Activated naive CD8-positive, alpha-beta T cell treated with anti-CD3 and anti-CD28 coated beads, Interleukin-2, amount 10 ng/mL, durations not matched to agents 7 days and 5 days (primary cell): Measurements from ENCODE around the gene SLC37A4. TPM values are rescaled to one million over a fixed set of nuclear protein-coding genes. Genes with fewer than 3 reads are reported as not detected.
"Not testable (repeated sequence)": the region's sequence is repeated elsewhere in the genome, so short reads cannot be mapped to it uniquely, and the experiment has no call there.

Experiments
- ATAC-seq: fragments of 150-1000 bp; cut with Tn5 transposase; one replicate; pipeline ENCODE4 v1.10.0; 2021; ENCODE audit warnings: low read depth, moderate library complexity
- POLR2A ChIA-PET: fragments of 350-600 bp; sonication (Branson Sonifier 250); formaldehyde crosslinking; loops from one replicate; lab custom pipeline; 2021; ENCODE audit warnings: antibody characterized with exemption; lab: Charles Lee
- DNase-seq: peaks from one replicate; pipeline ENCODE4 v3.0.0; 2021
- H3K27ac Mint-ChIP-seq: one replicate; pipeline ENCODE4 v1.8.0; 2022; ENCODE audit warnings: mild to moderate bottlenecking, mixed read lengths
- H3K27me3 Mint-ChIP-seq: one replicate; pipeline ENCODE4 v1.8.0; 2022; ENCODE audit warnings: mild to moderate bottlenecking, moderate library complexity, mixed read lengths
- H3K36me3 Mint-ChIP-seq: one replicate; pipeline ENCODE4 v1.8.0; 2021; ENCODE audit warnings: mild to moderate bottlenecking, mixed read lengths
- H3K4me1 Mint-ChIP-seq: one replicate; pipeline ENCODE4 v1.8.0; 2021; ENCODE audit warnings: mixed read lengths
- H3K4me3 Mint-ChIP-seq: one replicate; pipeline ENCODE4 v1.8.0; 2022; ENCODE audit warnings: mild to moderate bottlenecking, moderate library complexity, mixed read lengths
- H3K9me3 Mint-ChIP-seq: one replicate; pipeline ENCODE4 v1.8.0; 2021; ENCODE audit warnings: mixed read lengths
- total RNA-seq, 2 experiments: library from RNA; stranded (reverse); gene quantifications; one replicate each; pipeline ENCODE4 v1.2.3, GENCODE V29; 2021

Gene SLC37A4
- total RNA-seq, 2 experiments from 2014 or later, result 20.3 to 23.9 TPM

DNA sequence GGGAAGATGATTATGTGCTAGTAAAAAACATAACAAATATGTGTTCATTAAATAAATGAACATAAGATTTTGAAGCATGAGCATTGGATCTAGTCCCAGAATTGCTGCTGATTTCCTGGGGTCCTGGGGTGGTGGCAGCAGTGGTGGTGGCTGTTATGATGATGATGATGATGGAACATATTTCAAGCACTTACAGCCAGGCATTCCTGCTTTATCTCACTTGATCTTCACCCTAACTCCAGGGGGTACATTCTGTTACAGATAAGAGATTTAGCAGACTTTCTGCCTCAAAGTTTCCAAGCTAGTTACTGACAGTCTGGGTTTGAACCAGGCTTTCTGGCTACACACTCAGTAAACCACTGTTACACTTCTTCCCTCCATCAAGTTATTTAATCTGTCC lies 6.9 kb downstream of the SLC37A4 start:
- ATAC-seq, result no peak

DNA sequence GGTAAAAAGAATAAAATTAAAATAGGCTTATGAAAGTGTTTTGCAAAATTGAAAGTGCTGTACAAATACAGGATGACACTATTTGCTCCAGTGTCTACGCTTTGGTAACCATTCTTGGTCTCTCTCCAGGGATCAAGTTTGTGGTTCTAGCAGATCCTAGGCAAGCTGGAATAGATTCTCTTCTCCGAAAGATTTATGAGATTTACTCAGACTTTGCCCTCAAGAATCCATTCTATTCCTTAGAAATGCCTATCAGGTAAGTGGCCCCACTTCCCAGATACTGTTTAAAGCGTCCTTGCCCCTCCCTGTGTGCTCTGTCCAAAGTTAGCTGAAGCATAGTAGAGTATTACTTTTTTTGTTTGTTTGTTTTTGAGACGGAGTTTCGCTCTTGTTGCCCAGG lies 9.0 kb downstream of the SLC37A4 start:
- ATAC-seq (no peak), DNase-seq (no peak)
- Mint-ChIP-seq H3K4me3 (no peak overlapping the region), H3K36me3 (peaks cover 33% of the 10 kb centered on the region), H3K9me3 (no peaks in the 10 kb centered on the region), H3K27ac (no peak overlapping the region), H3K27me3 (no peaks in the 10 kb centered on the region), H3K4me1 (peaks cover 31% of the 10 kb centered on the region)
- POLR2A ChIA-PET, result interaction anchor here (0.6 kb wide), 1 partner anchor 62 kb away, joined by 3 read pairs; no protein-coding TSS in a partner anchor

More for the DNA sequence above, 6.9 kb downstream of the SLC37A4 start:
- Mint-ChIP-seq H3K4me1 (peaks cover 35% of the 10 kb centered on the region), H3K27me3 (no peaks in the 10 kb centered on the region), H3K9me3 (no peaks in the 10 kb centered on the region), H3K27ac (peak overlapping the region; percentile 44), H3K4me3 (no peak overlapping the region), H3K36me3 (peaks cover 27% of the 10 kb centered on the region)
- POLR2A ChIA-PET, result interaction anchor here (1.2 to 1.9 kb wide), 2 partner anchors 8 to 44 kb away, joined by 4 read pairs; partner anchors contain the start of gene VPS11
- DNase-seq, result no peak

GRCh38 chr11:119019996-119020395 lies 10.7 kb downstream of the SLC37A4 start:
- ATAC-seq (no peak), DNase-seq (no peak)
- peaks cover 36% of the 10 kb centered on the region for H3K36me3 Mint-ChIP-seq
- no peaks in the 10 kb centered on the region for H3K9me3 Mint-ChIP-seq
- H3K27me3 Mint-ChIP-seq, result no peaks in the 10 kb centered on the region
- POLR2A ChIA-PET, result interaction anchor here (1.8 to 3.9 kb wide), 3 partner anchors 23 to 228 kb away, joined by 4 to 34 read pairs (median 9); partner anchors contain the start of genes CENATAC and HYOU1
- peak overlapping the region; percentile 99 for H3K4me3 Mint-ChIP-seq
- H3K27ac Mint-ChIP-seq, result peak overlapping the region; percentile 100
- H3K4me1 Mint-ChIP-seq, result peaks cover 38% of the 10 kb centered on the region

- Mint-ChIP-seq H3K9me3 (no peaks in the 10 kb centered on the region), H3K4me1 (peaks cover 26% of the 10 kb centered on the region), H3K27ac (peak within 1 kb of the TSS; percentile 100), H3K36me3 (peaks cover 39% of the 10 kb centered on the region), H3K27me3 (no peaks in the 10 kb centered on the region), H3K4me3 (peak within 1 kb of the TSS; percentile 99)
- ATAC-seq (peak; percentile 92), DNase-seq (peak; percentile 91)
- POLR2A ChIA-PET, result interaction anchor here (0.5 to 3.9 kb wide), 23 partner anchors 8 to 582 kb away, joined by 3 to 34 read pairs (median 4); partner anchors contain the start of genes CBL, CENATAC, DDX6 and DPAGT1
Observed at GRCh38 chr11:119018074-119018938, 12.4 kb downstream of the SLC37A4 start, which contains the start of the genes RPS25 and TRAPPC4. Gene RPS25, minus strand, starts transcription at chr11:119018343. Its CDS starts 59 bp downstream, at chr11:119018284. Gene TRAPPC4, plus strand, starts transcription at chr11:119018766. Its CDS starts 30 bp downstream, at chr11:119018796.

DNA sequence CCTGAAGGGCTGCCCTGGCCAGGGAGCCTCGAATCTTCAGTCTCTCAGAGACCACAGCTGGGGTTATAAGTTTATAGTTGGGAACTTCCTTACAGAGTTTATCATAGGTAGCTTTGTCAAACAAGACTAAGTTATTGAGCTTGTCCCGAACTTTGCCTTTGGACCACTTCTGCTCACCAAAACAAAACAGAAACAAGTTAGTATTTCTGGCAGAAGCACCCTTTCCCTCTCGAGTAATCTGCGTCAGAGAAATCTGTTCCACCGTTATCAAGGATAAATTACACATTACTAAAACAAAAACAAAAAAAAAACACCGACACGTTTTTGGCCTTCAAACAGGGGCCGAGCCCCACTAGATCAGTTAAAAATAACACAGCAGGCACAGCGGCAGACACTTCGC lies 13.3 kb downstream of the SLC37A4 start:
- POLR2A ChIA-PET, result interaction anchor here (0.9 to 3.9 kb wide), 5 partner anchors 8 to 89 kb away, joined by 3 to 34 read pairs (median 5); partner anchors contain the start of genes CENATAC and SLC37A4
- Mint-ChIP-seq H3K27ac (peak overlapping the region; percentile 100), H3K36me3 (peaks cover 43% of the 10 kb centered on the region), H3K4me1 (peaks cover 29% of the 10 kb centered on the region), H3K4me3 (peak overlapping the region; percentile 99)
- not testable (repeated sequence) for H3K27me3 Mint-ChIP-seq, DNase-seq, H3K9me3 Mint-ChIP-seq, ATAC-seq

- Mint-ChIP-seq H3K4me1 (peaks cover 28% of the 10 kb centered on the region), H3K36me3 (peaks cover 41% of the 10 kb centered on the region), H3K4me3 (peak overlapping the region; percentile 99), H3K27me3 (no peaks in the 10 kb centered on the region), H3K9me3 (no peaks in the 10 kb centered on the region), H3K27ac (no peak overlapping the region)
- ATAC-seq (no peak), DNase-seq (no peak)
- POLR2A ChIA-PET, result interaction anchor here (0.8 to 1.3 kb wide), 5 partner anchors 8 to 86 kb away, joined by 3 to 7 read pairs (median 4); partner anchors contain the start of genes CENATAC and VPS11
Observed at GRCh38 chr11:119016216-119017009, 14.3 kb downstream of the SLC37A4 start.

- DNase-seq (no peak), ATAC-seq (no peak)
- H3K9me3 Mint-ChIP-seq, result no peaks in the 10 kb centered on the region
- no peaks in the 10 kb centered on the region for H3K27me3 Mint-ChIP-seq
- POLR2A ChIA-PET, result interaction anchor here (0.6 to 1.3 kb wide), 8 partner anchors 9 to 310 kb away, joined by 3 to 7 read pairs (median 3); partner anchors contain the start of genes CENATAC and VPS11
- H3K36me3 Mint-ChIP-seq, result peaks cover 41% of the 10 kb centered on the region
- peak overlapping the region; percentile 22 for H3K4me3 Mint-ChIP-seq
- H3K4me1 Mint-ChIP-seq, result peaks cover 27% of the 10 kb centered on the region
- H3K27ac Mint-ChIP-seq, result no peak overlapping the region
Observed at GRCh38 chr11:119015054-119015611, 15.5 kb downstream of the SLC37A4 start.

GRCh38 chr11:119014209-119014924 lies 16.3 kb downstream of the SLC37A4 start:
- DNase-seq, result no peak
- POLR2A ChIA-PET, result interaction anchor here (0.7 kb wide), 1 partner anchor 16 kb away, joined by 3 read pairs; no protein-coding TSS in a partner anchor
- Mint-ChIP-seq H3K27me3 (no peaks in the 10 kb centered on the region), H3K9me3 (no peaks in the 10 kb centered on the region), H3K4me3 (no peak overlapping the region), H3K36me3 (peaks cover 38% of the 10 kb centered on the region), H3K27ac (no peak overlapping the region), H3K4me1 (peaks cover 21% of the 10 kb centered on the region)
- ATAC-seq, result no peak

DNA sequence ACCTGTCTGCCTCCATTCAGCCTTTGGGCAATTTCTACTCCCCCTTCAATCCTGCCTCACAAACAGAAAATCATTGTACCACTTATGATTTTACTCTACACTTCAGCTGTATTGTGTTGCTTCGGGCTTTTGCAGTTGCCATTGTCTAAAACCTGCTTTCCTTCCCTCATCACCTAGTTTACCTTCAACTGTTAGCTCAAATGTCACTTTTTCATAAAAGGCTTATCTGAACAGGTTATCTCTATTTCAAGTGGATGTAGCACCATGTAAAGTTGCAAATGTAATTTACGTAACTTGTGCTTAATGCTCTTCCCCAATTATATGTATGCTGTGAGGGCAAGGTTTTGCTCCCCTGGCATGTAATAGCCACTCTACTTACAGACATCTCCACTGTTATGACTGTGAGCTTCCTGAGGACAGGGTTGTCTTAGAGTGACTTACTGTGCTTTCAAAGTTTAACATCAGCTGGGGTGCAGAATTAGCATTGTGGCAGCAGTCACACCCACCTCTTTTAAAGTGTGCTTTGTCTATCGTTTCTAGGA lies 18.0 kb downstream of the SLC37A4 start:
- Mint-ChIP-seq H3K4me3 (no peak overlapping the region), H3K9me3 (no peaks in the 10 kb centered on the region), H3K4me1 (peaks cover 19% of the 10 kb centered on the region), H3K27me3 (no peaks in the 10 kb centered on the region), H3K27ac (peak overlapping the region; percentile 76), H3K36me3 (peaks cover 35% of the 10 kb centered on the region)
- ATAC-seq, result no peak
- POLR2A ChIA-PET, result interaction anchor here (1.2 kb wide), 1 partner anchor 18 kb away, joined by 4 read pairs; the partner anchor contains the start of gene SLC37A4
- no peak for DNase-seq

DNA sequence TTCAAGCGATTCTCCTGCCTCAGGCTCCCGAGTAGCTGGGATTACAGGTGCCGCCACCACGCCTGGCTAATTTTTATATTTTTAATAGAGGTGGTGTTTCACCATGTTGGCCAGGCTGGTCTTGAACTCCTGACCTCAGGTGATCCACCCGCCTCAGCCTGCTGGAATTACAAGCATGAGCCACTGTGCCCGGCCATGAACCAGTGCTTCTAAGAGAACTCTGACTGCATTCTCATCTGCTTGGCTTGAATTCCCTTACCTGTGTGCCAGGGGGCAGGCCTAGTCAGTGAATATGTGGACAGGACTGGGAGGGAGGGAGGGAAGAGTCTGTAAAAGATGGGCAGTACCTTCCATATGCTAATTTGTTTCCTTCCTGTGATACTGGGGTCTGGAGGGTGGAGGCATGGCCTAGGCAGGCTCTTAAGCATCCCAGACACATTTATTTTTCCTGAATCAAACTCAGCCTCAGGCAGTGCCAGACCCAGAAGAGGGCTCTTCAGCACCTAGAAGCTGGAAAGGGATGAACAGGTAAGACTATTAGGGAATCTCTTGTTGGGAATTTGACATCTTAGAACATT lies 19.1 kb downstream of the SLC37A4 start:
- no peak for ATAC-seq
- POLR2A ChIA-PET, result interaction anchor here (0.6 to 1.7 kb wide), 2 partner anchors 9 to 14 kb away, joined by 4 read pairs; partner anchors contain the start of gene CENATAC
- Mint-ChIP-seq H3K4me3 (no peak overlapping the region), H3K27ac (no peak overlapping the region), H3K36me3 (peaks cover 34% of the 10 kb centered on the region), H3K27me3 (no peaks in the 10 kb centered on the region), H3K4me1 (peaks cover 20% of the 10 kb centered on the region), H3K9me3 (no peaks in the 10 kb centered on the region)
- DNase-seq, result no peak

DNA sequence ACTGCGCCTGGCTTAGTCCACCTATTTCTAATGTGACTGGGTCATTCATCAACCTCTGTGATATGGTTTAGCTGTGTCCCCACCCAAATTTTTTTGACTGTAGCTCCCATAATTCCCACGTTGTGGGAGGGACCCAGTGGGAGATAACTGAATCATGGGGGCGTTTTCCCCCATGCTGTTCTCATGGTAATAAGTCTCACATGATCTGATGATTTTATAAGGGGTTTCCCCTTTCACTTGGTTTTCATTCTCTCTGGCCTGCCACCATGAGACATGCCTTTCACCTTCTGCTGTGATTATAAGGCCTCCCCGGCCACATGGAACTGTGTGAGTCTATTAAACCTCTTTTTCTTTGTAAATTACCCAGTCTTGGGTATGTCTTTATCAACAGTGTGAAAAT lies 24.0 kb downstream of the SLC37A4 start:
- no peak overlapping the region for H3K4me3 Mint-ChIP-seq
- POLR2A ChIA-PET, result interaction anchor here (0.6 kb wide), 1 partner anchor 215 kb away, joined by 3 read pairs; no protein-coding TSS in a partner anchor
- H3K27ac Mint-ChIP-seq, result no peak overlapping the region
- no peak for ATAC-seq
- H3K36me3 Mint-ChIP-seq, result peaks cover 16% of the 10 kb centered on the region
- no peaks in the 10 kb centered on the region for H3K27me3 Mint-ChIP-seq
- H3K9me3 Mint-ChIP-seq, result no peaks in the 10 kb centered on the region
- DNase-seq, result no peak
- H3K4me1 Mint-ChIP-seq, result peaks cover 5% of the 10 kb centered on the region
